ENCODE data around the gene SLC39A5.
"Not testable (repeated sequence)": the region's sequence is repeated elsewhere in the genome, so short reads cannot be mapped to it uniquely, and the experiment has no call there.

DNA sequence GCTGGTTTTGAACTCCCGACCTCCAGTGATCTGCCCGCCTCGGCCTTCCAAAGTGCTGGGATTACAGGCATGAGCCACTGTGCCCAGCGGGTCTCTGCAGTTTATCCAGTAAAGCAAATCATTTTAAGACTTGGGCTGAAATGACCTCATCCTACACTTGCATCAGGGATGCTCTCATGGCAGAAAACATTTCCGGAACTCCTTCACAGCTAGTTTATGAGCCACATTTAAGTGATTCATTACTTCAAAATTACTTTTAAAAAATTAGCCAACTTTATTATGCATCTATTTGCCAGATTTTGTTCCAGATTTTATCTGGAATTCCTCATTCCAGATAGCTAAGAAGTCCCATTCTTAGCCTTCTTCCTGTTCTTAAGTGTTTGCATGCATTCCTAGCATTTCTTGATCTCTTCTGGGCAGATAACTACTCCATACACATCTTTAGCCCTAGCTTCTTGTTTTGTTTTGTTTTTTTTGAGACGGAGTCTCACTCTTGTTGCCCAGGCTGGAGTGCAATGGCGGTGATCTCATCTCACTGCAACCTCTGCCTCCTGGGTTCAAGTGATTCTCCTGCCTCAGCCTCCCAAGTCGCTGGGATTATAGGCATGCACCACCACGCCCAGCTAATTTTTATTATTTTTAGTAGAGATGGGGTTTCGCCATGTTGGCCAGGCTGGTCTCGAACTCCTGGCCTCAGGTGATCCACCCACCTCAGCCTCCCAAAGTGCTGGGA is 32.9 kb upstream of the SLC39A5 start:
- TF ChIP-seq, protein P1, sequence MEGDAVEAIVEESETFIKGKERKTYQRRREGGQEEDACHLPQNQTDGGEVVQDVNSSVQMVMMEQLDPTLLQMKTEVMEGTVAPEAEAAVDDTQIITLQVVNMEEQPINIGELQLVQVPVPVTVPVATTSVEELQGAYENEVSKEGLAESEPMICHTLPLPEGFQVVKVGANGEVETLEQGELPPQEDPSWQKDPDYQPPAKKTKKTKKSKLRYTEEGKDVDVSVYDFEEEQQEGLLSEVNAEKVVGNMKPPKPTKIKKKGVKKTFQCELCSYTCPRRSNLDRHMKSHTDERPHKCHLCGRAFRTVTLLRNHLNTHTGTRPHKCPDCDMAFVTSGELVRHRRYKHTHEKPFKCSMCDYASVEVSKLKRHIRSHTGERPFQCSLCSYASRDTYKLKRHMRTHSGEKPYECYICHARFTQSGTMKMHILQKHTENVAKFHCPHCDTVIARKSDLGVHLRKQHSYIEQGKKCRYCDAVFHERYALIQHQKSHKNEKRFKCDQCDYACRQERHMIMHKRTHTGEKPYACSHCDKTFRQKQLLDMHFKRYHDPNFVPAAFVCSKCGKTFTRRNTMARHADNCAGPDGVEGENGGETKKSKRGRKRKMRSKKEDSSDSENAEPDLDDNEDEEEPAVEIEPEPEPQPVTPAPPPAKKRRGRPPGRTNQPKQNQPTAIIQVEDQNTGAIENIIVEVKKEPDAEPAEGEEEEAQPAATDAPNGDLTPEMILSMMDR (IDR thresholded peaks at IDR 0.05) = not testable (repeated sequence)
- not testable (repeated sequence) for TF ChIP-seq POLR2A (IDR thresholded peaks at IDR 0.05); POLR2AphosphoS5 (IDR thresholded peaks at IDR 0.05; ENCODE audit: insufficient read depth in 1 of 2, low read depth in 1 of 2)
